Measurements from ENCODE around the gene LITAF.

- TF ChIP-seq ZNF274 (IDR thresholded peaks at IDR 0.05; ENCODE audit: low read depth, low read length) (no peak), YY1 (IDR thresholded peaks at IDR 0.05; ENCODE audit: insufficient read depth, insufficient read length) (no peak), SUZ12 (IDR thresholded peaks at IDR 0.05; ENCODE audit: extremely low read depth, insufficient read depth, insufficient read length) (no peak)
Observed at GRCh38 chr16:11497851-11498289, 88.8 kb downstream of the LITAF start.
